Limb (tissue), 2 donors: ENCODE results near the gene FRAS1.
"Not testable (repeated sequence)": the region's sequence is repeated elsewhere in the genome, so short reads cannot be mapped to it uniquely, and the experiment has no call there.

Experiments used
- DNase-seq, 2 donors: peaks; one replicate each; pipeline ENCODE4 v3.0.0-alpha.2; 2016; ENCODE audit errors: extremely low spot score in 2 of 2

The FRAS1 gene

DNA sequence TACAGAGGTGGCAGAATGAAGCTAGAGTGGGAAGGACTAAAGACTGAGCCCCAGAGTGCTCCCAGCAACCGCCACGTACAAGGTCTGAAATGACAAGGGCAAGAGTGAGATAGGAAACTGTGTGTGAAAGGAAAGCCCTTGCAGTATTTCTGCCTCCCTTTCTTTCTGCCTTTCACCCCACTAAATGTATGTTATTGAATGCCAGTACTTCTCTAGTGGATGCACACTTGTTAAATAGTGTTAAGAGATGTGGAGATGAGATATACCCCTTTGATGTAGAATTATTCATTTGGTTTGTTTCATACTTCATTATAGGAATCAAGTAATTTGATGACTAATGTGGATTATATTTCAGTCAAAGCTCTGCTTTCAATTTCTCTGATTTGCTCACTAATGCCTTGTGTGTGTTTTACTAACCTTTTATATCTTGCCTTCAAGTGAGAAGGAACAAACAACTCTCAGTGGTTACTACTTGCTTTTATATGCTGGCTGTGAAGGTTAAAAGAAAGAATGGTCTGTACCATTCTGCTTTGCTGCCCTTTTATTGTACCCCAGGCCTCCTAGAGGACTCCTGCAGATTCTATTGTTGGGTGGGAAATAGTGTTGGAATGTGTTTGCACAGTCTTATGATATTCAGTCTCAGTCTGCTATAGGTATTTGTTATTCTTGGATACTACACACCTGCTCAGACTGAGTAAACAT is 486.5 kb downstream of the FRAS1 start:
- no peak for DNase-seq

DNA sequence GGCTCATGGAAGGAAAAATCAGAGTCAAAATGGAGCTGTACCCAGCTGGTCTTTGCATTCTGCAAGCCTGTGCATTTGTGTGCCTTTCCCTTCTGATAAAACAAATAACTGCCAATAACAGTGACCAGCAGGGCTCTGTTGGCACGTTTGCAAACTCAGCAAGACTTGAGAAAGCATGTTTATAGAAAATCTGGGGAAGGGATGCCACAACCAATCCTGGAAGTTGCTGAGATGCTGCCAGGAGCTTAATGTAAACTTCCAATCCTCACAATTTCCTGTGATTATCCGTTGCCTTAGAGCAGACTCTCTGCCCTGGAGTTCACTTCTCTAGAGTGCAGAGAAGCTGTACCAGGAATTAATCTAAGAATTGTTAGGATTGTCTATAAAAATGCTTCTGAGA is 487.6 kb downstream of the FRAS1 start:
- no peak for DNase-seq

DNA sequence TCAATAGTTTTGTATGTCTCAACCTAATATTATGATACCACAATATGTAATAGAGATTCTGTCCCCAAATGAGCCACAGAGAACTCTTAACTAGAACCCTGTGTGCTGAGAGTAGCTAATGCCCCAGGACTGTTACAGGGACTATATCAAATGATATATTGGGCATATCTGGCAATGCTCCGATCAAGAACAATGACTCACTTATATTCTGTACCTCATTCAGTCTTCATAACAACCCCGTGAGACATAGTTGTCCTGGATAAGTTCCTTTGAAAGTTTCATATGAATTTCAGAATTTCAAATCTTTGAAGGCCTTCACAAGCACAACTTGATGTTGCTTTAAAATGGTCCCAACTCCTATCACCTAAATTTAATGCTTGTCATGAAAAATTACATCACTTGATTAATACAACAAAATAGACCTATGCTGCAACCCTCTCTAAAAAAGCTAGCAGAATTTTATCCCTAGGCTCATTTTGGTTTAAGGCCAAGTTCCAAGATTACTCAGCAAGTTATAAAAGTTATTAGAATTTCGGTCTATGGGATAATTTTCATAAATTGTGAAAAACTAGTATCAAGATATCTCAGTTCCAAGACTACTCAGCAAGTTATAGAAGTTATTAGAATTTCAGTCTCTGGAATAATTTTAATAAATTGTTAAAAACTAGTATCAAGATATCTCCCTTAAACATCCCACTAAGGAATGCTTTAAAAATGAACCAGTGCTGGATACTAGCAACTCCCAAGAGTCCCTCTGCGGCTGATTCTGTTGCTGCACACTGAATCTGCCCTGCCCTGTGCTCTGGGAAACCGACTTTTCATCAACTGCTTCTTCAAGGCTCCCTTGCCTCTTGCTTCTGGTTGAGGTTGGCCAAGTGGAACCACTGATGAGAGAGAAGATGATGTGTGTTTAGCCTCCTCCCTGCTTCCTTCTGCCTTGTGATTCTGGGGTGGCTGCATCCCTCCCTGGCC is 488.4 kb downstream of the FRAS1 start:
- no peak for DNase-seq

DNA sequence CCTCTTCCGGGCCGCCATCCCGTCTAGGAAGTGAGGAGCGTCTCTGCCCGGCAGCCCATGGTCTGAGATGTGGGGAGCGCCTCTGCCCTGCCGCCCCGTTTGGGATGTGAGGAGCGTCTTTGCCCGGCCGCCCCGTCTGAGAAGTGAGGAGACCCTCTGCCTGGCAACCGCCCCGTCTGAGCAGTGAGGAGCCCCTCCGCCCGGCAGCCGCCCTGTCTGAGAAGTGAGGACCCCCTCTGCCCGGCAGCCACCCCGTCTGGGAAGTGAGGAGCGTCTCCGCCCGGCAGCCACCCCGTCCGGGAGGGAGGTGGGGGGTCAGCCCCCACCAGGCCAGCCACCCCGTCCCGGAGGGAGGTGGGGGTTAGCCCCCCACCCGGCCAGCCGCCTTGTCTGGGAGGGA is 490.8 kb downstream of the FRAS1 start:
- not testable (repeated sequence) for DNase-seq

DNA sequence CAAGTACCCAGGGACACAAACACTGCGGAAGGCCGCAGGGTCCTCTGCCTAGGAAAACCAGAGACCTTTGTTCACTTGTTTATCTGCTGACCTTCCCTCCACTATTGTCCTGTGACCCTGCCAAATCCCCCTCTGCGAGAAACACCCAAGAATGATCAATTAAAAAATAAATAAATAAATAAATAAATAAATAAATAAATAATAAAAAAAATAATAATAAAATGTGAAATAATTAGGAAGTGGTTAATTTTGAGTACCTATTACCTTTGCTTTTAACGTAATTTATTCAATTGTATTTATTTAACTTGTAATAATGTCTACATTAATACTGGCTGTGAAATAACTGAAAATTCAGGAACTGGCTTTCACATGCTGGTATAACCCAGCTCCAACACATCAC is 491.8 kb downstream of the FRAS1 start:
- not testable (repeated sequence) for DNase-seq

DNA sequence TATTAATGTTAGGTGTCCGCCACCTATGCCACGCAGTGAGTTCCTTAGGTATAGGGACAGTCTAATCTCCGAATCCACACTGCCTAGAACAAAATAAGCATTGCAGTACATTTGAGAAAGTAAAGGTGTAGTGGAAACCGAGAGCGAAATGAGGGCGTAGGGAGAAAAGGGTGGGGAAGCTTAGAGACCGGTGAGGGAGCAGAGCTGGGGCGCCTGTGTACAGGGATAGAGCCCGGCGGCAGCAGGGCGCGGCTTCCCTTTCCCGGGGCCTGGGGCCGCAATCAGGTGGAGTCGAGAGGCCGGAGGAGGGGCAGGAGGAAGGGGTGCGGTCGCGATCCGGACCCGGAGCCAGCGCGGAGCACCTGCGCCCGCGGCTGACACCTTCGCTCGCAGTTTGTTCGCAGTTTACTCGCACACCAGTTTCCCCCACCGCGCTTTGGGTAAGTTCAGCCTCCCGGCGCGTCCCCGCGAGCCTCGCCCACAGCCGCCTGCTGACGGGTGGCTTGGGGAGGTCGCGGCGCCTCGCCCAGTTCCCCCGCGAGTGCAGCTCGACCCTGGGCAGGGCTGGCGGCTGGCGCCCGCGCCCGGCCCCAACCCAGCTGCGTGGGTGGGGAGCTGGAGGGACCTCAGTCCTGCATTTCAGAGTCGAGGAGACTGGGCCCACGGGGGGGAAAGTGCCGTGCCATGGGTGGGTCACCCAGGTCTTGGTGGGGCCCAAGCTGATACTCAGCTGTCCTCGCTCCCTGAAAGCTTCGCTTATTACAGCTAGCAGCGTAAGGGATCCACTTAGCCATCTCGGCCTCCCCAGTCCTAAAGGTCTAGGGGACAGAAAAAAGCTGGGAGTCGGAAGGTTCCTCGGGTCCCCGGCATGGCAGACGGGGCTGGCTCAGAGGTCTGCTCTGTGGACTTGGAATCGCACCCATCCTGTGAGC is 494.6 kb downstream of the FRAS1 start, which contains the start of gene ANXA3:
Gene ANXA3, plus strand, starts transcription at position 351 of the 932 bp plus-strand sequence. CDS start 2,704 bp downstream, outside the sequence.
- peak in 1 of 2 donors; percentile 66 for DNase-seq

DNA sequence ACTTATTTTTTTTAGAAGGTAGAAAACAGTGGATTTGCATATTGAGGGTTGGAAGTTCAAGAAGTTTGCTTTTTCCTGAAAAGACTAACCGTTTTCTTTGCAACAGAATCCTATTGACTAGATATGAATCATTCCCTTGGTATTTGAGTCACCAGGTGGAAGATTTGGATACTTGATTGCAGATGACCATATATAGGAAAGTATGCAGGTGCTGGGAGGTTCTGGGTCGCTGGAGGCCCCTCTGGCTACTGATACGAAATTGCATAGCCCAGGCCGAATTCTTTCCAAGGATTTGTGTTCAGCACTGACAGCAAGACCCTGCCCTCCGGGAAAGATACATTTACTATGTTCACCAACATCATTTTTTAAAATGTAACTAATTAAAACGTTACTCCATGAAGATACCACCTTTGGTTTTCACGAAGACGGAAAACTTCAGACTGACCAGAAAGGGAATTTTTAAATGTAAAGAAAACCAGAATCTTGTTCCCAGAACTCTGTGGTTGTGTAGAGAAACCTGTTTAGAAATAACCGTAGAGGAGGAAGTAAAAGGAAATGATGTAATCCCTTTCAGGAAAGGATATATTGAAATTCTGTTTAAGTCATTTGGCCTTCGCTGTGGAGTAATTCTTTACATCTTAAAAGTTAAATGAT is 495.4 kb downstream of the FRAS1 start:
- DNase-seq, result no peak

DNA sequence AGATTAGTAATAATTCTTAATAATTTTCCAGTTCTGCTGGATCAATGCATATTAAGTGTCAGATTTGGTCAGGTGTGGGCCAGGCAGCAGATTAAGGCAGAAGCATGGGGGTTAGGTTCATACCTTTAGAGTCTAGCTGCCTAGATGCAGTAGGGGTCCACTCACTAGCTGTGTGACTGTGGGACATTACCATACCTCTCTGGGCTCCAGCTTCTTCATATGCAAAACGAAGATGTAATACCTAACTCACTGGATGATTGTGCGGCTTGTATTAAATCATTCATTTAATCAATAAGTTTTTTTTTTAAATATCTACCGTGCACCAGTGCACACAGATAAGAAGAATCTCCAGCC is 495.9 kb downstream of the FRAS1 start:
- no peak for DNase-seq

DNA sequence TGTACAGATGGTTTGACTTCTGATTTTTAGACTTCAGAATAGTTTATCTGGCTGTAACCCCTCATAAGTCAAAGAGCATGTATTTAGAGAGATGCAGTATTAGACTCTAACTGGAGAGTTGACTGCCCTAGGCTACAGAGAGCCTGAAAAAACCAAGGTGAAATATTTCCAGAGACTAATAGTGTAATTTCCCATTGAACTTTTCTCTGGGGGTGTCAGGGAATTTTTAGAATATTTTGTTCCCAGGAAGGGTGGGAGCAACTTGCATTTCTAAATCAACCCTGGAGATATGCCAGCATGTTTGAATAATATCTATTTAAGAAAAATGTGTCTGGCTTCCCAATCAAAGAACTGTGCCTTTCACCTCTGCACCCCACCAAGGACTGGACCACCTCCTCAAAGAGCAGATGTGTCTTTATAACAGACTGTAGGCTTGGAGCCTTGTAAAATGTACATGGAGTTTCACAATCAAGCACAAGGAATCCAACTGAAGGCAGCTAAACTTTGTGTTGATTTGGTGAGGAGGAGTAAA is 496.5 kb downstream of the FRAS1 start:
- DNase-seq, result no peak

DNA sequence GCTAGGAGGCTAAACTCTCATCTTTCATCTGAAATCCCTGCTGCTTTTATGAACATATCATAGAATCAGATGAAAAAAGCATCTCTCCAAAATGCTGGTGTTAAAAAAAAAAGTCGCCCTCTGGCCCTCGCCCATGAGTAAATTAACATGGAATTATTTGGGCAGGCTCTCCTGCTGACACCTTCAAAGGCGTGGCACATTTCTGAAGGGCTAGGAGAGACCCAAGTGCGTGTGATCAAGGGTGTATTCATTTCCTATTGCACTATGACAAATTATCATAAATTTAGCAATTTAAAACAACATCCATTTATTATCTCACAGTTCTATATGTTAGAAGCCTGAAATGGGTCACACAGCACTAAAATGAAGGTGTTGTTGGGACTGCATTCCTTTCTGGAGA is 499.5 kb downstream of the FRAS1 start:
- no peak for DNase-seq

DNA sequence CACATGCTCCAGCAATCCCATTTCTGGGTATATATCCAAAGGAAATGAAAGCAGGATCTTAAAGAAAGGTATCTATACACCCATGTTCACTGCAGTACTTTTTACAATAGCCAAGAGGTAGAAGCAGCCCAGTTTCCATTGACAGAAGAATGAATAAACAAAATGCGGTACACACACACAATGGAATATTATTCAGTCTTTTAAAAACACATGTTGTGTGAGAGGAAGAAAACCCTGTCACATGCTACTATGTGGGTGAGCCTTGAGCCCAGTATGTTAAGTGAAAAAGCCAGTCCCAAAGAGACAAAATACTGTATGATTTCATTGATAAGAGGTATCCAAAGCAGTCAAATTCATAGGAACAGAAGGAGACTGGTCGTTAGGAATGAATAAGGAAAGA is 500.7 kb downstream of the FRAS1 start:
- DNase-seq, result no peak

DNA sequence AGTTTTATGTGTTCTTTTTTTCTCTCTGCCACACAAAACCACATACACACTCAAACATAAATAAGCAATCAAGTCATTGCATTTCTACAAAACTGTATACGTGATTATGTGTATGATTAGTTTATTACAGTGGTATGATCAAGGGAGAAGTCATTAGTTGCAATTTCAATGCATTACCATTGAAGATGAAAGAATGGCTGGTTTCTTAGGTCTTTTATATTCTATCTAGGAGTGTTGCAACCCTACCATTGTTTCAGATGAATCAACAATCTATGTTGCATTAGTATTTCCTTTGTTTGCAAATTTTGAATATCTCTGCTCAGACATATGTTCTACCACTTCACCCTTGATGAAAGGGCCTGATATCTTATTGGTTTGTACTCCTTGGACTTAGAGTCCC is 501.3 kb downstream of the FRAS1 start:
- no peak for DNase-seq

DNA sequence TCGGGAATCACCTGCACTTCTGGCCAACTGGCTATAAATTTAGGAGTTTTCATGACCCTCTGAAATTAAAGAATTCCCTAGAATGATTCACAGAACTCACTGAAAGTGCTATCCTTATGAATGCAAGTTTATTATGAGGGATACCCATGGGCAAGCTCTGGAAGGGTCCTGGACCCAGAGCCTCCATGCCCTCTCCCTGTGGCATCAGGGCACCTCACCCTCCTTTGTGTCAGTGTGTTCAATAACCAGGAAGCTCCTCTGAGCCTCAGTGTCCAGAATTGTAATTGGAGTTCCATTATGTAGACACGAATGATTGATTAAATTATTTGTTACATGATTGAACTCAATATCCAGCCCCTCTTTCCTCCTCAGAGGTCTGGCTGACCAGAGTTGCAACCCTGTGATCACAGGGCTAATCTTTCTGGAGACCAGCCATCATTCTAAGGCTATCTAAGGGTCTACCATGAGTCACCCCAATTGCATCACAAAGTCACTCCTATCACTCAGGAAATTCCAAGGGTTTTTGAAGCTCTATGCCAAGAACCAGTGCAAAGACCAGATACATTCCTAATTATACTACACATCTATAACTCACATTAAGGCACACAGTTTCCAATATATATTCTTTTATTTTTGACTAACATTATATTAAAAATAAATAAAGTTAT is 503.3 kb downstream of the FRAS1 start:
- DNase-seq, result no peak

DNA sequence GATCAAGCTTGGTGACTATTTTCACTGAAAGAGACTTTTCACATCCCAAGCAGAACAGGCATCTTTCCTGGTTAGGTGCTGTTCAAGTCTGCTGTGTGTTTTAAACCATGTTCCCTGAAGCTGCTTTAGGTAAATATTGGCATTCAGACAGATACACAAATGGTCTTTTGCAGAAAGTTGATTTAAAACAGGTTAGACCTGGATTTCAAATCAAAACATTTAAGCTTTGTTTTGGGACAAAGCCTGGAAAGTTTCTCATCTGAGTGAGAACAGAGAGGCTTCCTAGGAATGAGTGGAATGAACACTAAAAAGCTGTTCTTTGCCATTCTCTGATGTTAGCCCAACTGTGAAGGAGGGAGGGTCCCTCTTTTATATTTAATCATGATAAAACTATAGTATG is 504.6 kb downstream of the FRAS1 start:
- no peak for DNase-seq

DNA sequence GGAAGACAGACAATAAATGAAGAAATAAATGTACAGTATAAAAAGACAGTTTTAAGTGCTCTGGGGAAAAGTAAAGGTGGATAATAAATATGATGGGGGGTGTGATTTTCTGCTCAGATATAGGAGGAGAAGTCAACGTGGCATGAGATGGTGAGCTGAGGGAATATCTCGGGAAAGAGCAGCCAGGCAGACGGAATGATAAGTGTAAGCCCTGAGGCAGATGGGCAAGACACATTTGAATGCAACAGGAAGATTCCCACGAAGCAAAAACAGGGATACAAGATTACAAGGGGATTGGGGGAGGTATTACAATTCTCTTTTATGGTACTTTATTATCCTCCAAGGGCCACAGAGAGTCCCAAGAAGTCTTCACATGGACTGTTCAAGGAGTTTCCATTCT is 505.6 kb downstream of the FRAS1 start:
- no peak for DNase-seq

DNA sequence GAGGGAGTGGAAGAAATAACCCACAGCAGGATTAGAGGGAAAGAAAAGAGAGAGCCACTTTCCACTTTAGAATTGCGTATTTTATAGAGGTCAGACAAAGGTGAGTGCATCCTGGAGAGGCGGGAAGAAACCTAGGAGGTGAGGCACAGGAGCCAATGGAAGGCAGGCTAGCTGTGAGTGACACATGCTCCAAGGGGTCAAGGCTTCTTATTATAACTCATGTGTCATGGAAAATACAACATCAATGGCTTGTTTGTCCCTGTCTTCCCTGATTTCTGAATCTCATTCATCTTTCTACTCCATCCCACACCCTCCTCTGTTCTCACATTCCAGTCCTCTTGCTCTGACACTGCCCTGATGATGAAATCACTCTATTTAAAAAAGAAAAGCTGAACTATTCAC is 508.8 kb downstream of the FRAS1 start:
- DNase-seq, result no peak

DNA sequence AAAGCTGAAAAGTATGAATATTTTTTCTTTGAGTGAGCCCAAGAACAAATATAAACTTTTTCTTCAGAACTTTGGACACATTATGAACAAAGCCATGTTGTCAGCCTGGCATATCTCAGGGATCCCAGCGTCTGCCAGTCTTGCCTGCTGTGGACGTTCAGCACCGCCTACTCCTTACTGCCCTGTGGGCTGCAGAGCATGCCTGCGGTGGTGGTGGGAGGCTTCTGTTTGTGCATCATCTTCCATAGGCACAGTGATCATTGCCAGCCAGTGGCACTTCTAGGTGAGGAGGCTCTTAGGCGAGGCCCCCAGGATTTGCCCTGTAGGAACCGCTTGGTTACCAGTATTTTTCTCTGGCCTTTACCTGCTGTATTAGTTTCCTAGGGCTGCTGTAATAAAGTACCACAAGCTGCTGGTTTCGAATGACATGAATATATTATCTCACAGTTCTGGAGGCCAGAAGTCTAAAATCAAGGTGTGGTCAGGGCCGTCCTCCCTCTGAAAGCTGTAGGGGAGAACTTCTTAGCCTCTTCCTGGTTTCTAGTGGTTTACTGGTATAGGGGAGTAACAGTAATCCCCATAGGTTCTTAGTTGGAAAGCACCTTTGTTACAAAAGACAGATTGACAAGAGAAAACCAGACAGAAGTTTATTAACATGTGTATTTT is 509.8 kb downstream of the FRAS1 start:
- no peak for DNase-seq

DNA sequence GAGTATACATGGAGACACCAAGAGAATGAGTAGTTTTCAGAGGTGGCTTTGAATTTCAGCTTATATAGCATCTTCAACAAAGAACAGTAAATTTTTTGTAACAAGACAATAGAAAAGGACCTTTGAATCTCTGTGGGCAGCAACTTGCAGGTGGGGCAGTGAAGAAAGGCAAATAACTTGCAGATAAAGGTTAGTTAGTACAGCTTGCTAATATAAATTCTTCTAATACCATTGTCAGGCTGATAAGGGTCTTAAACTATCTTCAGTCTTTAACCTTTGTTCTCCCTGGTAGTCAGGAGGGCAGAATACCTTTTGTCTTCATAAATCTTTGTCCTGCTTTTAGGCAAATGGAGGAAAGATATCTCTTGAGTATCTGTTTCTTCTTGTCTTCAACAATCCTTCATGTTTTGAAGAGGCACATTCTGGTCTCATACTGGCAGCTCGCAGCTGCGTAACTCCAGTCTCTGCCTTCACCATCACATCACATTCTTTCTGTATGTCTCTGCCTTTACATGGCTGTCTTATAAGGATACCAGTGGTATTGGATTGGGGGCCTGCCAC is 510.5 kb downstream of the FRAS1 start:
- no peak for DNase-seq

DNA sequence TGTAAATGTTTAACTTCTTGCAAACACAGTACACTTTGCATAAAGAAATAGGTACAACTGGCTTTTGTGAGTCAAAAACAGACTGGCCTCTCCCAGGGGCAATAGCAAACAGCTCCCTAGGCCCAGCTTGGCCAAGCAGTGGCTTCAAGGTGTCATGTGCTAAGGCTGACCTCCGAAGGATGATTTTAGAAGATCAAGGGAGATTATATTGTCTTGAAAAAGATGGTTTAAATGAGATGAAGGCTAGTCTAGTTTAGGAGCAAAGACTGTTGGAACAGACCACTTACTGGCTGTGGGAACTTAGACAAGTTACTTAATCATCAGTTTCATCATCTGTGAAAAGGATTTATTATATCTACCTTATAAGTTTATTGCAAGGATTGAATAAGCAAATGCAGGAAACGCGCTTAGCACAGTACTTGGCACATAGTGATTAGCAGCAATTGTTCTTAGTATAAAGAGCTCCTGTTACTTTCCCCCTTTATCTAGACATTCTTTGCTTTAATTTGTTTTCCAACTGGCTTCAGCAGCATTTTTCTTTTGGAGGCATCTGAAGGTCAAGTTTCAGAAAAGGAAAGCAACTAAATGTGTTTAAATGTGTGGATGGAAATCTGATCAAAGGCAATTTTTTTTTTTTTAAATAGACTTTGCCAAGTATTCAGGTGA is 511.6 kb downstream of the FRAS1 start:
- DNase-seq, result no peak
